ENCODE measurements around the gene HYAL3.

- TF ChIP-seq POLR2A (IDR thresholded peaks at IDR 0.05; ENCODE audit: low read length) (no peak), GATA1 (IDR thresholded peaks at IDR 0.05; ENCODE audit: low read depth, low read length) (no peak)
Measured at GRCh38 chr3:50322386-50323091, 23.3 kb upstream of the HYAL3 start, which contains the start of gene HYAL2.

All from erythroblast (primary cell).